Left ventricle myocardium superior (tissue), 1 donor: ENCODE measurements around the gene LTBP2. TPM values are rescaled to one million over a fixed set of nuclear protein-coding genes. Genes with fewer than 3 reads are reported as not detected.
A peak's percentile ranks its signal among the peaks of the same experiment; 100 is the strongest.

ENCODE experiments used
- ATAC-seq: fragments of 200-7000 bp; cut with Tn5 transposase; one replicate; pipeline ENCODE4 v1.9.1; 2020; ENCODE audit warnings: mild to moderate bottlenecking, moderate library complexity
- DNase-seq: peaks from one replicate; pipeline ENCODE4 v3.0.0-alpha.2; 2020
- intact Hi-C: fragments of 100-400 bp; cut with micrococcal nuclease; formaldehyde crosslinking; loops from one replicate; pipeline ENCODE4 v1.11.0; 2022
- total RNA-seq: library from RNA; stranded (reverse); fragmentation: NEBNext Ultra II Directional; extraction: Animal tissue kit (Norgen Biotek cat#: 25700); gene quantifications from one replicate; pipeline ENCODE4 v1.2.1, GENCODE V29; 2021
- donor health status: DM: no; HTN: yes; CAD: no; lungs with severe emphysema.

LTBP2 gene
- total RNA-seq, 1 donor from 2014 or later, result 16.0 TPM

GRCh38 chr14:74566174-74567141, 45.6 kb downstream of the LTBP2 start:
- intact Hi-C loops, result no loop called here
- peak; percentile 44 for ATAC-seq
- DNase-seq, result no peak

GRCh38 chr14:74563586-74564159, 48.4 kb downstream of the LTBP2 start:
- intact Hi-C loops, result no loop called here
- DNase-seq (no peak), ATAC-seq (no peak)

GRCh38 chr14:74563233-74563585, 48.8 kb downstream of the LTBP2 start:
- DNase-seq, result no peak
- intact Hi-C loops, result no loop called here
- no peak for ATAC-seq

- no peak for ATAC-seq
- DNase-seq, result no peak
- intact Hi-C loops, result no loop called here
Observed at GRCh38 chr14:74562515-74563232, 49.4 kb downstream of the LTBP2 start.

- intact Hi-C loops, result no loop called here
- ATAC-seq (peak; percentile 56), DNase-seq (no peak)
Observed at GRCh38 chr14:74558655-74559054, 53.4 kb downstream of the LTBP2 start.

GRCh38 chr14:74557691-74558090, 54.3 kb downstream of the LTBP2 start:
- intact Hi-C loops, result no loop called here
- no peak for DNase-seq
- no peak for ATAC-seq

- intact Hi-C loops, result no loop called here
- DNase-seq, result no peak
- no peak for ATAC-seq
Observed at GRCh38 chr14:74555476-74556050, 56.5 kb downstream of the LTBP2 start.

- intact Hi-C loops, result no loop called here
- ATAC-seq (no peak), DNase-seq (no peak)
Observed at GRCh38 chr14:74554742-74555362, 57.2 kb downstream of the LTBP2 start.

- intact Hi-C loops, result no loop called here
- ATAC-seq (peak; percentile 52), DNase-seq (peak; percentile 86)
Observed at GRCh38 chr14:74552623-74553022, 59.4 kb downstream of the LTBP2 start.

- peak; percentile 69 for ATAC-seq
- intact Hi-C loops, result no loop called here
- DNase-seq, result peak; percentile 80
Observed at GRCh38 chr14:74551431-74552371, 60.3 kb downstream of the LTBP2 start.

- DNase-seq (no peak), ATAC-seq (no peak)
- intact Hi-C loops, result no loop called here
Observed at GRCh38 chr14:74551001-74551400, 61.0 kb downstream of the LTBP2 start.

GRCh38 chr14:74550071-74550470, 62.0 kb downstream of the LTBP2 start:
- no peak for ATAC-seq
- DNase-seq, result no peak
- intact Hi-C loops, result no loop called here

- DNase-seq (no peak), ATAC-seq (peak; percentile 16)
- intact Hi-C loops, result no loop called here
Observed at GRCh38 chr14:74549588-74549987, 62.4 kb downstream of the LTBP2 start.

GRCh38 chr14:74548881-74549280, 63.2 kb downstream of the LTBP2 start:
- peak; percentile 85 for ATAC-seq
- DNase-seq, result peak; percentile 87
- intact Hi-C loops, result no loop called here

GRCh38 chr14:74547331-74547927, 64.6 kb downstream of the LTBP2 start:
- no peak for ATAC-seq
- no peak for DNase-seq
- intact Hi-C loops, result no loop called here

- intact Hi-C loops, result no loop called here
- DNase-seq (no peak), ATAC-seq (no peak)
Observed at GRCh38 chr14:74546416-74546815, 65.6 kb downstream of the LTBP2 start.

- no peak for ATAC-seq
- DNase-seq, result no peak
- intact Hi-C loops, result no loop called here
Observed at GRCh38 chr14:74545386-74545785, 66.7 kb downstream of the LTBP2 start.
